NCI-H345 treated with DMSO at 0.1 percent for 48 hours (cell line): Measurements from ENCODE around the gene DSE.

Source experiments
- DNase-seq: peaks from one replicate; lab custom pipeline; 2025; ENCODE audit not compliant: unreplicated experiment; lab: John Stamatoyannopoulos, UW

DSE gene

GRCh38 chr6:116409756-116410155 lies 39.0 kb downstream of the DSE start:
- no peak for DNase-seq

GRCh38 chr6:116411284-116411623 lies 40.5 kb downstream of the DSE start:
- no peak for DNase-seq

- DNase-seq = no peak
These were observed 41.5 kb downstream of the DSE start for GRCh38 chr6:116412270-116412669.

- DNase-seq = no peak
These were observed 42.6 kb downstream of the DSE start for GRCh38 chr6:116413357-116413756.

- DNase-seq = no peak
These were observed 46.9 kb downstream of the DSE start for GRCh38 chr6:116417661-116418060.

- DNase-seq = no peak
These were observed 48.5 kb downstream of the DSE start for GRCh38 chr6:116419069-116419786.

- no peak for DNase-seq
These were observed 49.6 kb downstream of the DSE start for GRCh38 chr6:116420341-116420740.

GRCh38 chr6:116422238-116422637 lies 51.5 kb downstream of the DSE start:
- DNase-seq = no peak

GRCh38 chr6:116424001-116424400 lies 53.3 kb downstream of the DSE start:
- no peak for DNase-seq

GRCh38 chr6:116426551-116426950 lies 55.8 kb downstream of the DSE start:
- no peak for DNase-seq

- no peak for DNase-seq
These were observed 58.4 kb downstream of the DSE start for GRCh38 chr6:116429111-116429510.

GRCh38 chr6:116430860-116431259 lies 60.1 kb downstream of the DSE start:
- DNase-seq = no peak

GRCh38 chr6:116431964-116432595 lies 61.3 kb downstream of the DSE start:
- no peak for DNase-seq

- no peak for DNase-seq
These were observed 62.5 kb downstream of the DSE start for GRCh38 chr6:116433206-116433712.

- no peak for DNase-seq
These were observed 63.4 kb downstream of the DSE start for GRCh38 chr6:116434056-116434725.

- DNase-seq = no peak
These were observed 65.8 kb downstream of the DSE start for GRCh38 chr6:116436586-116436985.

GRCh38 chr6:116437656-116438055 lies 66.9 kb downstream of the DSE start:
- DNase-seq = no peak

- DNase-seq = no peak
These were observed 68.1 kb downstream of the DSE start for GRCh38 chr6:116438590-116439448.

GRCh38 chr6:116439522-116440051 lies 68.8 kb downstream of the DSE start:
- DNase-seq = no peak

- no peak for DNase-seq
These were observed 72.4 kb downstream of the DSE start for GRCh38 chr6:116443105-116443504.

GRCh38 chr6:116444092-116444491 lies 73.3 kb downstream of the DSE start:
- no peak for DNase-seq
